GM19025 (cell line): ENCODE data around the gene SPTLC1.
"Not testable (repeated sequence)": the region's sequence is repeated elsewhere in the genome, so short reads cannot be mapped to it uniquely, and the experiment has no call there.

Experiments used
- ATAC-seq: cut with Tn5 transposase; IDR thresholded peaks from one replicate; pipeline ENCODE4 v1.9.1; 2021; ENCODE audit warnings: mild to moderate bottlenecking, low read depth, moderate library complexity; ENCODE audit not compliant: unreplicated experiment

SPTLC1 gene

GRCh38 chr9:92141144-92142129 is 26.2 kb upstream of the SPTLC1 start:
- no peak for ATAC-seq

- ATAC-seq, result no peak
These were observed 25.5 kb upstream of the SPTLC1 start for GRCh38 chr9:92140754-92141143.

GRCh38 chr9:92140074-92140753 is 25.0 kb upstream of the SPTLC1 start:
- peak; percentile 45 for ATAC-seq

GRCh38 chr9:92138960-92139540 is 23.8 kb upstream of the SPTLC1 start:
- ATAC-seq, result not testable (repeated sequence)

GRCh38 chr9:92138157-92138959 is 23.1 kb upstream of the SPTLC1 start:
- no peak for ATAC-seq

GRCh38 chr9:92136184-92136858 is 21.1 kb upstream of the SPTLC1 start:
- no peak for ATAC-seq

GRCh38 chr9:92135576-92135975 is 20.4 kb upstream of the SPTLC1 start:
- ATAC-seq, result no peak

- no peak for ATAC-seq
These were observed 18.9 kb upstream of the SPTLC1 start for GRCh38 chr9:92133949-92134604.

- not testable (repeated sequence) for ATAC-seq
These were observed 17.7 kb upstream of the SPTLC1 start for GRCh38 chr9:92132913-92133312.

GRCh38 chr9:92132501-92132900 is 17.3 kb upstream of the SPTLC1 start:
- ATAC-seq, result no peak

GRCh38 chr9:92122800-92123199 is 7.6 kb upstream of the SPTLC1 start:
- ATAC-seq, result no peak

- no peak for ATAC-seq
These were observed 6.8 kb upstream of the SPTLC1 start for GRCh38 chr9:92122061-92122460.

- no peak for ATAC-seq
These were observed 6.1 kb upstream of the SPTLC1 start for GRCh38 chr9:92121265-92121664.

- ATAC-seq, result no peak
These were observed 4.9 kb upstream of the SPTLC1 start for GRCh38 chr9:92120138-92120537.

- ATAC-seq, result no peak
These were observed 4.4 kb upstream of the SPTLC1 start for GRCh38 chr9:92119586-92119985.

- ATAC-seq, result no peak
These were observed 7.1 kb downstream of the SPTLC1 start for GRCh38 chr9:92108122-92108521.

GRCh38 chr9:92105446-92106225 is 9.6 kb downstream of the SPTLC1 start:
- not testable (repeated sequence) for ATAC-seq

GRCh38 chr9:92103601-92104000 is 11.6 kb downstream of the SPTLC1 start:
- ATAC-seq, result not testable (repeated sequence)
